ENCODE results near the gene MAGEB17. TPM values are rescaled to one million over a fixed set of nuclear protein-coding genes. Genes with fewer than 3 reads are reported as not detected.

The MAGEB17 gene
- total RNA-seq, 1 experiment from 2014 or later = not detected

DNA sequence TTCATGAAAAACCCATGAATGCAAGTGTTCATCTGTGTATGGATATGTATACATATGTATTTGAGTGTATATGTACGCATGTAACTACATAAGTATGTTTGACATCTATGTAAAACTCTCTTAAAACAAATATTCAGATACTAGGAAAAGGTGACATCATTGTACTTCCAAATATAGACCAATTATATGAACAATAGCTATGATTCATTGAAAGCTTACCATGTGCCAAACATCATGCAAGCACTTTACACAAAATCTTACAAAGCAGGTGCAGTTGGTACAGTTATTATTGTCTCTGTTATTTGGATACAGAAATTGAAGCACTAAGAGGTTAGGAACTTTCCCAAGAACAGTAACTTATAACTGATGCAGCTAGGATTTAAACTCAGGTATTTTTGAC, 21.4 kb downstream of the MAGEB17 start:
- Histone ChIP-seq H3K9me3 (ENCODE audit: control insufficient read depth in 1 of 2, insufficient read depth in 1 of 2, low read depth in 1 of 2, low read length in 2 of 2) (no peaks in the 10 kb centered on the region), H3K27ac (ENCODE audit: low read depth, low read length) (no peak overlapping the region), H2AFZ (ENCODE audit: low read depth, low read length, poor library complexity, severe bottlenecking) (no peak overlapping the region), H3K4me3 (replicated peaks in 1 of 2; ENCODE audit: low read depth in 1 of 2, low read length in 2 of 2) (no peak overlapping the region), H3K9ac (ENCODE audit: low read length) (no peak overlapping the region), H3K79me2 (ENCODE audit: insufficient read depth, low read length) (no peaks in the 10 kb centered on the region), H3K4me1 (ENCODE audit: control insufficient read depth in 1 of 2, insufficient read depth in 2 of 2, low read length in 2 of 2) (peaks cover 15 to 43% of the 10 kb centered on the region in 2 experiments), H3K9me2 (ENCODE audit: insufficient read depth) (no peaks in the 10 kb centered on the region), H3K27me3 (ENCODE audit: insufficient read depth, low read length) (no peaks in the 10 kb centered on the region), H3K4me2 (ENCODE audit: low read length) (no peak overlapping the region), H4K20me1 (ENCODE audit: insufficient read depth) (no peaks in the 10 kb centered on the region), H3K36me3 (ENCODE audit: control insufficient read depth in 1 of 2, insufficient read depth in 2 of 2, low read length in 2 of 2) (no peaks in the 10 kb centered on the region)
- no TSS peak for BruUV-seq (replicated peaks)
- intact Hi-C loops (cut with micrococcal nuclease) = no loop called here
- POLR2A ChIA-PET = no interaction called here
- TF ChIP-seq SRF (IDR thresholded peaks at IDR 0.05; ENCODE audit: low read depth) = no peak
- TF ChIP-seq EZH2phosphoT487 (IDR thresholded peaks at IDR 0.05; ENCODE audit: borderline replicate concordance) = no peak
- no peak for TF ChIP-seq SP1 (IDR thresholded peaks at IDR 0.05; ENCODE audit: low read depth)
- no peak for TF ChIP-seq CEBPB (IDR thresholded peaks at IDR 0.05; ENCODE audit: low read depth)
- no peak for TF ChIP-seq JUND (IDR thresholded peaks at IDR 0.05)
- no peak for TF ChIP-seq CBX3 (IDR thresholded peaks at IDR 0.05; ENCODE audit: low read depth)
- TF ChIP-seq ELF1 (IDR thresholded peaks at IDR 0.05; ENCODE audit: borderline replicate concordance, low read depth) = no peak
- TF ChIP-seq ZFX (IDR thresholded peaks at IDR 0.05) = no peak
- TF ChIP-seq TCF7L2 (IDR thresholded peaks at IDR 0.05; ENCODE audit: borderline replicate concordance, extremely low read depth, insufficient read depth, insufficient read length) = no peak
- TF ChIP-seq RAD21 (IDR thresholded peaks at IDR 0.05; ENCODE audit: low read depth) = no peak
- TF ChIP-seq POLR2AphosphoS5 (IDR thresholded peaks at IDR 0.05; ENCODE audit: low read depth, low read length) = no peak
- TF ChIP-seq, protein P1, sequence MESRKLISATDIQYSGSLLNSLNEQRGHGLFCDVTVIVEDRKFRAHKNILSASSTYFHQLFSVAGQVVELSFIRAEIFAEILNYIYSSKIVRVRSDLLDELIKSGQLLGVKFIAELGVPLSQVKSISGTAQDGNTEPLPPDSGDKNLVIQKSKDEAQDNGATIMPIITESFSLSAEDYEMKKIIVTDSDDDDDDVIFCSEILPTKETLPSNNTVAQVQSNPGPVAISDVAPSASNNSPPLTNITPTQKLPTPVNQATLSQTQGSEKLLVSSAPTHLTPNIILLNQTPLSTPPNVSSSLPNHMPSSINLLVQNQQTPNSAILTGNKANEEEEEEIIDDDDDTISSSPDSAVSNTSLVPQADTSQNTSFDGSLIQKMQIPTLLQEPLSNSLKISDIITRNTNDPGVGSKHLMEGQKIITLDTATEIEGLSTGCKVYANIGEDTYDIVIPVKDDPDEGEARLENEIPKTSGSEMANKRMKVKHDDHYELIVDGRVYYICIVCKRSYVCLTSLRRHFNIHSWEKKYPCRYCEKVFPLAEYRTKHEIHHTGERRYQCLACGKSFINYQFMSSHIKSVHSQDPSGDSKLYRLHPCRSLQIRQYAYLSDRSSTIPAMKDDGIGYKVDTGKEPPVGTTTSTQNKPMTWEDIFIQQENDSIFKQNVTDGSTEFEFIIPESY (IDR thresholded peaks at IDR 0.05; ENCODE audit: extremely low read depth, insufficient replicate concordance, low read length) = no peak
- TF ChIP-seq EGR1 (IDR thresholded peaks at IDR 0.05; ENCODE audit: low read depth) = no peak
- TF ChIP-seq, protein P2, sequence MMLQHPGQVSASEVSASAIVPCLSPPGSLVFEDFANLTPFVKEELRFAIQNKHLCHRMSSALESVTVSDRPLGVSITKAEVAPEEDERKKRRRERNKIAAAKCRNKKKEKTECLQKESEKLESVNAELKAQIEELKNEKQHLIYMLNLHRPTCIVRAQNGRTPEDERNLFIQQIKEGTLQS (IDR thresholded peaks at IDR 0.05) = no peak
- no peak for TF ChIP-seq FOSL1 (IDR thresholded peaks at IDR 0.05; ENCODE audit: low read depth)
- TF ChIP-seq, protein P3, sequence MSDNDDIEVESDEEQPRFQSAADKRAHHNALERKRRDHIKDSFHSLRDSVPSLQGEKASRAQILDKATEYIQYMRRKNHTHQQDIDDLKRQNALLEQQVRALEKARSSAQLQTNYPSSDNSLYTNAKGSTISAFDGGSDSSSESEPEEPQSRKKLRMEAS (IDR thresholded peaks at IDR 0.05) = no peak
- TF ChIP-seq, protein P4, sequence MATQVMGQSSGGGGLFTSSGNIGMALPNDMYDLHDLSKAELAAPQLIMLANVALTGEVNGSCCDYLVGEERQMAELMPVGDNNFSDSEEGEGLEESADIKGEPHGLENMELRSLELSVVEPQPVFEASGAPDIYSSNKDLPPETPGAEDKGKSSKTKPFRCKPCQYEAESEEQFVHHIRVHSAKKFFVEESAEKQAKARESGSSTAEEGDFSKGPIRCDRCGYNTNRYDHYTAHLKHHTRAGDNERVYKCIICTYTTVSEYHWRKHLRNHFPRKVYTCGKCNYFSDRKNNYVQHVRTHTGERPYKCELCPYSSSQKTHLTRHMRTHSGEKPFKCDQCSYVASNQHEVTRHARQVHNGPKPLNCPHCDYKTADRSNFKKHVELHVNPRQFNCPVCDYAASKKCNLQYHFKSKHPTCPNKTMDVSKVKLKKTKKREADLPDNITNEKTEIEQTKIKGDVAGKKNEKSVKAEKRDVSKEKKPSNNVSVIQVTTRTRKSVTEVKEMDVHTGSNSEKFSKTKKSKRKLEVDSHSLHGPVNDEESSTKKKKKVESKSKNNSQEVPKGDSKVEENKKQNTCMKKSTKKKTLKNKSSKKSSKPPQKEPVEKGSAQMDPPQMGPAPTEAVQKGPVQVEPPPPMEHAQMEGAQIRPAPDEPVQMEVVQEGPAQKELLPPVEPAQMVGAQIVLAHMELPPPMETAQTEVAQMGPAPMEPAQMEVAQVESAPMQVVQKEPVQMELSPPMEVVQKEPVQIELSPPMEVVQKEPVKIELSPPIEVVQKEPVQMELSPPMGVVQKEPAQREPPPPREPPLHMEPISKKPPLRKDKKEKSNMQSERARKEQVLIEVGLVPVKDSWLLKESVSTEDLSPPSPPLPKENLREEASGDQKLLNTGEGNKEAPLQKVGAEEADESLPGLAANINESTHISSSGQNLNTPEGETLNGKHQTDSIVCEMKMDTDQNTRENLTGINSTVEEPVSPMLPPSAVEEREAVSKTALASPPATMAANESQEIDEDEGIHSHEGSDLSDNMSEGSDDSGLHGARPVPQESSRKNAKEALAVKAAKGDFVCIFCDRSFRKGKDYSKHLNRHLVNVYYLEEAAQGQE (IDR thresholded peaks at IDR 0.05; ENCODE audit: low read depth) = no peak
- TF ChIP-seq, protein P5, sequence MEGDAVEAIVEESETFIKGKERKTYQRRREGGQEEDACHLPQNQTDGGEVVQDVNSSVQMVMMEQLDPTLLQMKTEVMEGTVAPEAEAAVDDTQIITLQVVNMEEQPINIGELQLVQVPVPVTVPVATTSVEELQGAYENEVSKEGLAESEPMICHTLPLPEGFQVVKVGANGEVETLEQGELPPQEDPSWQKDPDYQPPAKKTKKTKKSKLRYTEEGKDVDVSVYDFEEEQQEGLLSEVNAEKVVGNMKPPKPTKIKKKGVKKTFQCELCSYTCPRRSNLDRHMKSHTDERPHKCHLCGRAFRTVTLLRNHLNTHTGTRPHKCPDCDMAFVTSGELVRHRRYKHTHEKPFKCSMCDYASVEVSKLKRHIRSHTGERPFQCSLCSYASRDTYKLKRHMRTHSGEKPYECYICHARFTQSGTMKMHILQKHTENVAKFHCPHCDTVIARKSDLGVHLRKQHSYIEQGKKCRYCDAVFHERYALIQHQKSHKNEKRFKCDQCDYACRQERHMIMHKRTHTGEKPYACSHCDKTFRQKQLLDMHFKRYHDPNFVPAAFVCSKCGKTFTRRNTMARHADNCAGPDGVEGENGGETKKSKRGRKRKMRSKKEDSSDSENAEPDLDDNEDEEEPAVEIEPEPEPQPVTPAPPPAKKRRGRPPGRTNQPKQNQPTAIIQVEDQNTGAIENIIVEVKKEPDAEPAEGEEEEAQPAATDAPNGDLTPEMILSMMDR (IDR thresholded peaks at IDR 0.05 in 2 of 3, conservative IDR thresholded peaks at IDR 0.05 in 1 of 3; ENCODE audit: borderline replicate concordance in 1 of 3, insufficient read depth in 1 of 3, low read depth in 2 of 3, low read length in 2 of 3) = no peak
- TF ChIP-seq ZNF274 (IDR thresholded peaks at IDR 0.05; ENCODE audit: low read depth, low read length) = no peak
- ATAC-seq (no peak), DNase-seq (ENCODE audit: low read depth, low spot score) (no peak)
- CTCF ChIA-PET = no interaction called here
- RAD21 ChIA-PET (ENCODE audit: low non-redundant PET in 1 of 2, low total read pairs in 2 of 2, uncharacterized antibody in 2 of 2, unreplicated experiment in 2 of 2) = no interaction called here

All from HCT116 (cell line).